ENCODE data around the gene MCRIP2. TPM values are rescaled to one million over a fixed set of nuclear protein-coding genes. Genes with fewer than 3 reads are reported as not detected.

The MCRIP2 gene
- total RNA-seq, 1 experiment from 2014 or later = 39.1 TPM

DNA sequence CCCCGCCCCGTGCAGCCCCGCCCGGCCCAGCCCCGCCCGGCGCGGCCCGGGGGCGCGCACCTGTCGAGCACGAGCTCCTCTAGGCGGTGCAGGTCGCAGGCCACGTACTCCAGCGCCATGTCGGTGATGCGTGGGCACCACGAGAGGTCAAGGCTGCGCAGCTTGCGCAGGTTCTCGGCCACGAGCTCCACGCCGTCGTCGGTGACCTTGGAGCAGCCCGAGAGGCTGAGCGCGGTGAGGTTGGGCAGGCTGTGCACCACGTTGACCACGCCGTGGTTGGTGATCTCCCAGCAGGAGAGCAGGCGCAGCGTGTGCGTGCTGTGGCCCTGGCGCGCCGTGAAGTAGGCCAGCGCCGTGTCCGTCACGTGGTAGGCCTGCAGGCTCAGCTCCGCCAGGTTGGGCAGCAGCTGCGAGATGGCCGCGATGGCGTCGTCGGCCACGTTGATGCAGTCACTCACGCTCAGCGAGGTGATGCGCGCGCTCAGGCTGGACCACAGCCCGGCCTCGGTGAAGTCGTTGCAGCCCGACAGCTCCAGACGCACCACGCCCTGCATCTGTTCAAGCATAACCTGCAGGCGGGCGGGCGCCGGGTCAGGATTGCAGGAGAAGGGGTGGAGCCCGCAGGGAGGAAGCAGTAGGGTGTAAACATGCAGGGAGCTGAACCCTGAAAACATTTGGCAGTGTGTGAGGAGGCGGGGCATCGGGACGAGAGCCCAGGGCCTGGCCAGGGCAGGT is 53.9 kb downstream of the MCRIP2 start:
- peak; percentile 57 for DNase-seq (ENCODE audit: low read depth)

Other genes with a start within 250 kb of the MCRIP2 start
- gene NME4, start 244.6 kb upstream of the MCRIP2 start, total RNA-seq (2014; rRNA removed; shearing (Covaris generic)) = 35.6 and 39.9 TPM in 2 replicates
- 1.3 and 4.2 TPM in 2 replicates for gene DECR2, start 239.9 kb upstream of the MCRIP2 start, total RNA-seq (2014; rRNA removed; shearing (Covaris generic))
- gene RAB11FIP3, start 216.2 kb upstream of the MCRIP2 start, total RNA-seq (2014; rRNA removed; shearing (Covaris generic)) = 6.2 and 10.4 TPM in 2 replicates
- gene CAPN15, start 114.1 kb upstream of the MCRIP2 start, total RNA-seq (2014; rRNA removed; shearing (Covaris generic)) = 23.3 and 23.4 TPM in 2 replicates
- 0.23 TPM in 1 of 2 replicates, not detected in the other for gene PRR35, start 81.4 kb upstream of the MCRIP2 start, total RNA-seq (2014; rRNA removed; shearing (Covaris generic))
- 0.17 TPM in 1 of 2 replicates, not detected in the other for gene NHLRC4, start 74.8 kb upstream of the MCRIP2 start, total RNA-seq (2014; rRNA removed; shearing (Covaris generic))
- gene PIGQ, start 71.9 kb upstream of the MCRIP2 start, total RNA-seq (2014; rRNA removed; shearing (Covaris generic)) = 15.9 and 16.3 TPM in 2 replicates
- gene RAB40C, start 51.8 kb upstream of the MCRIP2 start, total RNA-seq (2014; rRNA removed; shearing (Covaris generic)) = 7.6 and 20.6 TPM in 2 replicates
- 0.09 TPM in 1 of 2 replicates, not detected in the other for gene WFIKKN1, start 10.8 kb upstream of the MCRIP2 start, total RNA-seq (2014; rRNA removed; shearing (Covaris generic))
- gene METTL26, start 5.5 kb upstream of the MCRIP2 start, total RNA-seq (2014; rRNA removed; shearing (Covaris generic)) = 82.5 and 97.6 TPM in 2 replicates
- 11.7 and 20.9 TPM in 2 replicates for gene WDR90, start 7.5 kb downstream of the MCRIP2 start, total RNA-seq (2014; rRNA removed; shearing (Covaris generic))
- 38.7 and 42.9 TPM in 2 replicates for gene RHOT2, start 26.3 kb downstream of the MCRIP2 start, total RNA-seq (2014; rRNA removed; shearing (Covaris generic))
- gene RHBDL1, start 33.8 kb downstream of the MCRIP2 start, total RNA-seq (2014; rRNA removed; shearing (Covaris generic)) = 0.11 and 1.5 TPM in 2 replicates
- 115 and 118 TPM in 2 replicates for gene STUB1, start 38.6 kb downstream of the MCRIP2 start, total RNA-seq (2014; rRNA removed; shearing (Covaris generic))
- 31.4 and 37.1 TPM in 2 replicates for gene JMJD8, start 42.5 kb downstream of the MCRIP2 start, total RNA-seq (2014; rRNA removed; shearing (Covaris generic))
- 1.9 and 2.2 TPM in 2 replicates for gene WDR24, start 48.6 kb downstream of the MCRIP2 start, total RNA-seq (2014; rRNA removed; shearing (Covaris generic))
- gene FBXL16, start 64.0 kb downstream of the MCRIP2 start, total RNA-seq (2014; rRNA removed; shearing (Covaris generic)) = 0.51 TPM in 1 of 2 replicates, not detected in the other
- gene METRN, start 73.3 kb downstream of the MCRIP2 start, total RNA-seq (2014; rRNA removed; shearing (Covaris generic)) = 40.9 and 60.0 TPM in 2 replicates
- gene ANTKMT, start 79.3 kb downstream of the MCRIP2 start, total RNA-seq (2014; rRNA removed; shearing (Covaris generic)) = 29.8 and 54.9 TPM in 2 replicates
- 0.23 and 0.24 TPM in 2 replicates for gene CCDC78, start 84.6 kb downstream of the MCRIP2 start, total RNA-seq (2014; rRNA removed; shearing (Covaris generic))
- 3.3 and 4.3 TPM in 2 replicates for gene HAGHL, start 85.3 kb downstream of the MCRIP2 start, total RNA-seq (2014; rRNA removed; shearing (Covaris generic))
- gene CIAO3, start 99.2 kb downstream of the MCRIP2 start, total RNA-seq (2014; rRNA removed; shearing (Covaris generic)) = 20.0 and 23.7 TPM in 2 replicates
- gene MSLN, start 118.9 kb downstream of the MCRIP2 start, total RNA-seq (2014; rRNA removed; shearing (Covaris generic)) = not detected in 2 replicates
- 36.9 and 38.6 TPM in 2 replicates for gene RPUSD1, start 146.6 kb downstream of the MCRIP2 start, total RNA-seq (2014; rRNA removed; shearing (Covaris generic))
- 18.1 and 19.3 TPM in 2 replicates for gene CHTF18, start 146.8 kb downstream of the MCRIP2 start, total RNA-seq (2014; rRNA removed; shearing (Covaris generic))
- not detected in 2 replicates for gene GNG13, start 158.9 kb downstream of the MCRIP2 start, total RNA-seq (2014; rRNA removed; shearing (Covaris generic))